Stimulated activated effector memory CD8-positive, alpha-beta T cell treated with anti-CD3 and anti-CD28 coated beads, Interleukin-12 subunit alpha, Interleukin-12 subunit beta, amount 100 ng/mL, for 72 hours (primary cell): Measurements from ENCODE around the gene COQ4.
"Not testable (repeated sequence)": the region's sequence is repeated elsewhere in the genome, so short reads cannot be mapped to it uniquely, and the experiment has no call there.

Experiments used
- ATAC-seq: fragments of 150-1000 bp; cut with Tn5 transposase; 2 replicates; pipeline ENCODE4 v1.10.0; 2021
- DNase-seq, 2 donors: peaks; one replicate each; pipeline ENCODE4 v3.0.0; 2021 to 2022; ENCODE audit warnings: low spot score in 2 of 2
- H3K27ac Mint-ChIP-seq: one replicate; pipeline ENCODE4 v1.8.0; 2022; ENCODE audit warnings: mild to moderate bottlenecking, mixed read lengths
- H3K36me3 Mint-ChIP-seq: one replicate; pipeline ENCODE4 v1.8.0; 2022; ENCODE audit warnings: mild to moderate bottlenecking, mixed read lengths
- H3K4me1 Mint-ChIP-seq: one replicate; pipeline ENCODE4 v1.8.0; 2022; ENCODE audit warnings: mixed read lengths
- H3K4me3 Mint-ChIP-seq: one replicate; pipeline ENCODE4 v1.8.0; 2022; ENCODE audit warnings: mild to moderate bottlenecking, mixed read lengths
- H3K9me3 Mint-ChIP-seq: one replicate; pipeline ENCODE4 v1.8.0; 2022; ENCODE audit warnings: mixed read lengths

COQ4 gene

GRCh38 chr9:128323212-128323730 lies 632 bp downstream of the COQ4 start:
- no peak for DNase-seq
- peaks cover 64% of the 10 kb centered on the region for H3K36me3 Mint-ChIP-seq
- H3K4me3 Mint-ChIP-seq = peak overlapping the region; percentile 83
- peak overlapping the region; percentile 96 for H3K27ac Mint-ChIP-seq
- peak; percentile 43 for ATAC-seq
- H3K9me3 Mint-ChIP-seq = no peaks in the 10 kb centered on the region
- H3K4me1 Mint-ChIP-seq = peaks cover 6% of the 10 kb centered on the region

- Mint-ChIP-seq H3K4me1 (peaks cover 6% of the 10 kb centered on the region), H3K9me3 (no peaks in the 10 kb centered on the region), H3K36me3 (peaks cover 59% of the 10 kb centered on the region), H3K27ac (peak overlapping the region; percentile 96), H3K4me3 (peak overlapping the region; percentile 83)
- no peak for DNase-seq
- no peak for ATAC-seq
Observed at GRCh38 chr9:128323791-128324190, 1.2 kb downstream of the COQ4 start.

- Mint-ChIP-seq H3K27ac (no peak overlapping the region), H3K36me3 (peaks cover 55% of the 10 kb centered on the region), H3K4me3 (peak overlapping the region; percentile 83), H3K9me3 (no peaks in the 10 kb centered on the region), H3K4me1 (peaks cover 6% of the 10 kb centered on the region)
- ATAC-seq (no peak), DNase-seq (no peak)
Observed at GRCh38 chr9:128324401-128324800, 1.8 kb downstream of the COQ4 start.

- H3K4me3 Mint-ChIP-seq = no peak overlapping the region
- no peaks in the 10 kb centered on the region for H3K9me3 Mint-ChIP-seq
- DNase-seq (no peak), ATAC-seq (no peak)
- peak overlapping the region; percentile 37 for H3K27ac Mint-ChIP-seq
- peaks cover 53% of the 10 kb centered on the region for H3K36me3 Mint-ChIP-seq
- H3K4me1 Mint-ChIP-seq = peaks cover 6% of the 10 kb centered on the region
Observed at GRCh38 chr9:128325629-128326028, 3.0 kb downstream of the COQ4 start.

GRCh38 chr9:128333451-128333869 lies 10.8 kb downstream of the COQ4 start:
- no peaks in the 10 kb centered on the region for H3K9me3 Mint-ChIP-seq
- no peak for DNase-seq
- no peaks in the 10 kb centered on the region for H3K4me1 Mint-ChIP-seq
- no peak for ATAC-seq
- H3K4me3 Mint-ChIP-seq = no peak overlapping the region
- peak overlapping the region; percentile 83 for H3K27ac Mint-ChIP-seq
- peaks cover 13% of the 10 kb centered on the region for H3K36me3 Mint-ChIP-seq

GRCh38 chr9:128335161-128335560 lies 12.5 kb downstream of the COQ4 start:
- no peak for DNase-seq
- peaks cover 13% of the 10 kb centered on the region for H3K36me3 Mint-ChIP-seq
- no peak overlapping the region for H3K27ac Mint-ChIP-seq
- H3K4me1 Mint-ChIP-seq = no peaks in the 10 kb centered on the region
- H3K9me3 Mint-ChIP-seq = no peaks in the 10 kb centered on the region
- no peak overlapping the region for H3K4me3 Mint-ChIP-seq
- ATAC-seq = no peak

- Mint-ChIP-seq H3K36me3 (peaks cover 12% of the 10 kb centered on the region), H3K27ac (peak overlapping the region; percentile 2), H3K4me1 (no peaks in the 10 kb centered on the region), H3K9me3 (no peaks in the 10 kb centered on the region), H3K4me3 (no peak overlapping the region)
- ATAC-seq (no peak), DNase-seq (no peak)
Observed at GRCh38 chr9:128335914-128336313, 13.3 kb downstream of the COQ4 start.

GRCh38 chr9:128337936-128338335 lies 15.3 kb downstream of the COQ4 start:
- Mint-ChIP-seq H3K4me3 (no peak overlapping the region), H3K4me1 (peaks cover 8% of the 10 kb centered on the region), H3K27ac (no peak overlapping the region), H3K9me3 (no peaks in the 10 kb centered on the region), H3K36me3 (peaks cover 15% of the 10 kb centered on the region)
- no peak for ATAC-seq
- DNase-seq = no peak

GRCh38 chr9:128338852-128339614 lies 16.4 kb downstream of the COQ4 start:
- H3K9me3 Mint-ChIP-seq, DNase-seq, ATAC-seq, H3K27ac Mint-ChIP-seq: not testable (repeated sequence)
- peaks cover 13% of the 10 kb centered on the region for H3K36me3 Mint-ChIP-seq
- peak overlapping the region; percentile 78 for H3K4me3 Mint-ChIP-seq
- H3K4me1 Mint-ChIP-seq = peaks cover 13% of the 10 kb centered on the region

- Mint-ChIP-seq H3K9me3 (no peaks in the 10 kb centered on the region), H3K36me3 (peaks cover 20% of the 10 kb centered on the region), H3K4me1 (peaks cover 13% of the 10 kb centered on the region), H3K4me3 (peak within 1 kb of the TSS; percentile 78), H3K27ac (peak within 1 kb of the TSS; percentile 86)
- ATAC-seq (peak; percentile 93), DNase-seq (peak; percentile 76 to 90)
Observed at GRCh38 chr9:128339761-128340690, 17.4 kb downstream of the COQ4 start, which contains the start of gene SLC27A4. Gene SLC27A4, plus strand, starts transcription at chr9:128340527. Its CDS starts 2,606 bp downstream, at chr9:128343133.

GRCh38 chr9:128340691-128341434 lies 18.2 kb downstream of the COQ4 start:
- DNase-seq (peak; percentile 40 to 76), ATAC-seq (peak; percentile 66)
- Mint-ChIP-seq H3K27ac (peak overlapping the region; percentile 69), H3K36me3 (peaks cover 28% of the 10 kb centered on the region), H3K4me1 (peaks cover 13% of the 10 kb centered on the region), H3K4me3 (peak overlapping the region; percentile 78), H3K9me3 (no peaks in the 10 kb centered on the region)

- Mint-ChIP-seq H3K27ac (peak overlapping the region; percentile 69), H3K4me1 (peaks cover 13% of the 10 kb centered on the region), H3K9me3 (no peaks in the 10 kb centered on the region), H3K36me3 (peaks cover 34% of the 10 kb centered on the region), H3K4me3 (peak overlapping the region; percentile 78)
- peak; percentile 71 for ATAC-seq
- DNase-seq = peak; percentile 46 to 85
Observed at GRCh38 chr9:128341435-128341849, 18.8 kb downstream of the COQ4 start.

GRCh38 chr9:128342971-128343680 lies 20.5 kb downstream of the COQ4 start:
- peaks cover 51% of the 10 kb centered on the region for H3K36me3 Mint-ChIP-seq
- peaks cover 13% of the 10 kb centered on the region for H3K4me1 Mint-ChIP-seq
- no peak for ATAC-seq
- no peak overlapping the region for H3K27ac Mint-ChIP-seq
- H3K4me3 Mint-ChIP-seq = no peak overlapping the region
- no peaks in the 10 kb centered on the region for H3K9me3 Mint-ChIP-seq
- DNase-seq = no peak

- Mint-ChIP-seq H3K9me3 (no peaks in the 10 kb centered on the region), H3K27ac (no peak overlapping the region), H3K4me1 (peaks cover 13% of the 10 kb centered on the region), H3K4me3 (no peak overlapping the region), H3K36me3 (peaks cover 57% of the 10 kb centered on the region)
- ATAC-seq = no peak
- DNase-seq = no peak
Observed at GRCh38 chr9:128343855-128344254, 21.2 kb downstream of the COQ4 start.
